HepG2 (cell line): Measurements from ENCODE around the gene IFI35. TPM values are rescaled to one million over a fixed set of nuclear protein-coding genes. Genes with fewer than 3 reads are reported as not detected.

Experiments used
- CEBPG ChIP-seq: IDR thresholded peaks from 2 replicates; pipeline ENCODE4 v1.6.1; 2016
- EP300 ChIP-seq, 3 experiments: sonication (generic) in 1 of 3; formaldehyde crosslinking in 1 of 3; IDR thresholded peaks; 2 replicates each; pipeline versions ENCODE4 v1.5.1 to v1.6.1; 2011 to 2020; ENCODE audit warnings: low read depth in 2 of 3, low read length in 2 of 3, borderline replicate concordance in 1 of 3, improper control_type of control experiment in 1 of 3, mild to moderate bottlenecking in 1 of 3, missing genetic modification reagents in 1 of 3, moderate library complexity in 1 of 3
- IRF2 ChIP-seq: IDR thresholded peaks from 2 replicates; pipeline ENCODE4 v1.6.1; 2018; ENCODE audit warnings: missing genetic modification reagents, missing compliant biosample characterization
- ISL2 ChIP-seq: sonication (generic); formaldehyde crosslinking; IDR thresholded peaks from 2 replicates; pipeline ENCODE4 v1.5.0; 2020; ENCODE audit warnings: missing genetic modification reagents
- RFX5 ChIP-seq: IDR thresholded peaks from 2 replicates; pipeline ENCODE4 v1.6.1; 2011; ENCODE audit warnings: low read depth, low read length, improper control_type of control experiment
- SALL1 ChIP-seq: sonication (generic); formaldehyde crosslinking; IDR thresholded peaks from 2 replicates; pipeline ENCODE4 v1.8.0; 2022; ENCODE audit warnings: mild to moderate bottlenecking, missing genetic modification reagents
- SIN3B ChIP-seq: fragments of 150-350 bp; IDR thresholded peaks from 2 replicates; pipeline ENCODE4 v1.6.1; 2014; ENCODE audit warnings: low read length
- SRSF4 ChIP-seq: fragments of 200-400 bp; formaldehyde crosslinking; IDR thresholded peaks from one replicate; pipeline ENCODE4 v1.6.1; 2018; ENCODE audit warnings: mild to moderate bottlenecking, low read depth, low read length, moderate library complexity; ENCODE audit not compliant: poor library complexity, severe bottlenecking
- YEATS4 ChIP-seq: sonication (generic); formaldehyde crosslinking; IDR thresholded peaks from 2 replicates; pipeline ENCODE4 v1.4.0; 2020; ENCODE audit warnings: missing genetic modification reagents, borderline replicate concordance
- ZBTB7B ChIP-seq: sonication (generic); formaldehyde crosslinking; IDR thresholded peaks from 2 replicates; pipeline ENCODE4 v1.4.0; 2020; ENCODE audit warnings: missing genetic modification reagents
- ZFP36 ChIP-seq: fragments of 150-350 bp; IDR thresholded peaks from 2 replicates; pipeline ENCODE4 v1.6.1; 2018; ENCODE audit warnings: borderline replicate concordance, low read length, low read depth; ENCODE audit not compliant: partially characterized antibody
- ZNF652 ChIP-seq: IDR thresholded peaks from 2 replicates; pipeline ENCODE4 v1.6.1; 2016; ENCODE audit warnings: low read depth, borderline replicate concordance
- polyA plus RNA-seq, 8 experiments: library from polyadenylated mRNA; depleted of rRNA in 3 of 8; stranded (reverse) in 7 of 8; unstranded in 1 of 8; fragments of >200 nt; fragmentation: Illumina TruSeq in 4 of 8; extraction: Trizol in 4 of 8; gene quantifications; 2 replicates each; pipeline versions ENCODE4 v1.2.1 to v1.2.3, GENCODE V29; 2011 to 2016; ENCODE audit warnings: low read depth in 4 of 8, missing spikeins in 1 of 8, mixed read lengths in 1 of 8; ENCODE audit not compliant: insufficient read depth in 1 of 8
- total RNA-seq, 5 experiments: library from RNA; depleted of rRNA; stranded (reverse); fragments of >200 nt; fragmentation: Illumina TruSeq; extraction: Trizol; gene quantifications; 2 replicates each; pipeline ENCODE4 v1.2.3, GENCODE V29; 2016; ENCODE audit warnings: low read depth in 1 of 5
- TF ChIP-seq, protein P1 (sequence below): sonication (generic); formaldehyde crosslinking; IDR thresholded peaks from 2 replicates; pipeline ENCODE4 v1.4.0; 2020; ENCODE audit warnings: mild to moderate bottlenecking, missing genetic modification reagents
- TF ChIP-seq, protein P2 (sequence below): sonication (generic); formaldehyde crosslinking; IDR thresholded peaks from 2 replicates; pipeline ENCODE4; 2020; ENCODE audit warnings: missing genetic modification reagents, mild to moderate bottlenecking, borderline replicate concordance
- TF ChIP-seq, protein P3 (sequence below): IDR thresholded peaks from 2 replicates; pipeline ENCODE4 v1.6.1; 2016; ENCODE audit warnings: mild to moderate bottlenecking, missing biosample characterization, missing genetic modification reagents
- TF ChIP-seq, protein P4 (sequence below): IDR thresholded peaks from 2 replicates; pipeline ENCODE4 v1.6.1; 2016; ENCODE audit warnings: missing compliant biosample characterization, missing genetic modification reagents, borderline replicate concordance

IFI35 gene
- total and polyA plus RNA-seq, 2 of the 13 experiments (the other 11 are each of a cell fraction or from before 2014, with no cell fraction given) = 28.9 to 38.1 TPM

DNA sequence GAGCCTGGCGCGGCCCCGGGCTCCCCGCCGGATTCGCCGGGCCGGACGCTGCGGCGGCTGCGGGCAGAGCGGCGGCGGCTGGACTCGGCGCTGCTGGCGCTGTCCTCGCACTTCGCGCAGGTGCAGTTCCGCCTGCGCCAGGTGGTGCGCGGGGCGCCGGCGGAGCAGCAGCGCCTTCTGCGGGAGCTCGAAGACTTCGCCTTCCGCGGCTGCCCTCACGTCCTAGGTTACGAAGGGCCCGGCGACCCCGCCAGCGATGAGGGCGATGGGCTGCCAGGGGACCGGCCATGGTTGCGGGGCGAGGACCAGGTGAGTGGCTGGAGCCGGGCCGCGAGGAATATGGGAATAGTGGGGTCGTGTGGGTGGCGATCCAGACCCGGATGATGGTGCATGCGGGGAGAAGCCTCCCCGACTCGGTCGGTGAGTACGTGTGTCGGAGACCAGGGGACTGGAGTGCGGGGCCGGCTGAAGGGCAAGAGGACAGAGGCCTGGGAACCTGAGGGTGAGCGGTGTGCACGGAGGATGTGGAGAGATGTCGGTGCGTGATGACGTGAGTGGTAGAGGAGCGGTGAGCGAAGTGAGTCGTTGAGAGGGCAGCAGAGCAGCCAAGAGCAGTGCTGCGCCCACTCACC, 25.7 kb upstream of the IFI35 start (continued):
- TF ChIP-seq ZFP36 (no peak), SALL1 (CRISPR knock-in tag) (peak; percentile 84), ISL2 (CRISPR knock-in tag) (no peak), SRSF4 (no peak), YEATS4 (peak; percentile 74), ZNF652 (no peak), CEBPG (no peak), SIN3B (no peak), IRF2 (CRISPR knock-in tag) (0 out of 2 replicates have a peak, but pooled peaks have one; percentile 39), ZBTB7B (CRISPR knock-in tag) (no peak; the same call in 1 of the 2 replicates), EP300 (IDR thresholded peaks at IDR 0.05; ENCODE audit: low read depth in 2 of 2, low read length in 2 of 2) (no peak), EP300 (CRISPR knock-in tag; IDR thresholded peaks at IDR 0.05; ENCODE audit: borderline replicate concordance) (no peak), RFX5 (no peak)
- TF ChIP-seq, protein P1, sequence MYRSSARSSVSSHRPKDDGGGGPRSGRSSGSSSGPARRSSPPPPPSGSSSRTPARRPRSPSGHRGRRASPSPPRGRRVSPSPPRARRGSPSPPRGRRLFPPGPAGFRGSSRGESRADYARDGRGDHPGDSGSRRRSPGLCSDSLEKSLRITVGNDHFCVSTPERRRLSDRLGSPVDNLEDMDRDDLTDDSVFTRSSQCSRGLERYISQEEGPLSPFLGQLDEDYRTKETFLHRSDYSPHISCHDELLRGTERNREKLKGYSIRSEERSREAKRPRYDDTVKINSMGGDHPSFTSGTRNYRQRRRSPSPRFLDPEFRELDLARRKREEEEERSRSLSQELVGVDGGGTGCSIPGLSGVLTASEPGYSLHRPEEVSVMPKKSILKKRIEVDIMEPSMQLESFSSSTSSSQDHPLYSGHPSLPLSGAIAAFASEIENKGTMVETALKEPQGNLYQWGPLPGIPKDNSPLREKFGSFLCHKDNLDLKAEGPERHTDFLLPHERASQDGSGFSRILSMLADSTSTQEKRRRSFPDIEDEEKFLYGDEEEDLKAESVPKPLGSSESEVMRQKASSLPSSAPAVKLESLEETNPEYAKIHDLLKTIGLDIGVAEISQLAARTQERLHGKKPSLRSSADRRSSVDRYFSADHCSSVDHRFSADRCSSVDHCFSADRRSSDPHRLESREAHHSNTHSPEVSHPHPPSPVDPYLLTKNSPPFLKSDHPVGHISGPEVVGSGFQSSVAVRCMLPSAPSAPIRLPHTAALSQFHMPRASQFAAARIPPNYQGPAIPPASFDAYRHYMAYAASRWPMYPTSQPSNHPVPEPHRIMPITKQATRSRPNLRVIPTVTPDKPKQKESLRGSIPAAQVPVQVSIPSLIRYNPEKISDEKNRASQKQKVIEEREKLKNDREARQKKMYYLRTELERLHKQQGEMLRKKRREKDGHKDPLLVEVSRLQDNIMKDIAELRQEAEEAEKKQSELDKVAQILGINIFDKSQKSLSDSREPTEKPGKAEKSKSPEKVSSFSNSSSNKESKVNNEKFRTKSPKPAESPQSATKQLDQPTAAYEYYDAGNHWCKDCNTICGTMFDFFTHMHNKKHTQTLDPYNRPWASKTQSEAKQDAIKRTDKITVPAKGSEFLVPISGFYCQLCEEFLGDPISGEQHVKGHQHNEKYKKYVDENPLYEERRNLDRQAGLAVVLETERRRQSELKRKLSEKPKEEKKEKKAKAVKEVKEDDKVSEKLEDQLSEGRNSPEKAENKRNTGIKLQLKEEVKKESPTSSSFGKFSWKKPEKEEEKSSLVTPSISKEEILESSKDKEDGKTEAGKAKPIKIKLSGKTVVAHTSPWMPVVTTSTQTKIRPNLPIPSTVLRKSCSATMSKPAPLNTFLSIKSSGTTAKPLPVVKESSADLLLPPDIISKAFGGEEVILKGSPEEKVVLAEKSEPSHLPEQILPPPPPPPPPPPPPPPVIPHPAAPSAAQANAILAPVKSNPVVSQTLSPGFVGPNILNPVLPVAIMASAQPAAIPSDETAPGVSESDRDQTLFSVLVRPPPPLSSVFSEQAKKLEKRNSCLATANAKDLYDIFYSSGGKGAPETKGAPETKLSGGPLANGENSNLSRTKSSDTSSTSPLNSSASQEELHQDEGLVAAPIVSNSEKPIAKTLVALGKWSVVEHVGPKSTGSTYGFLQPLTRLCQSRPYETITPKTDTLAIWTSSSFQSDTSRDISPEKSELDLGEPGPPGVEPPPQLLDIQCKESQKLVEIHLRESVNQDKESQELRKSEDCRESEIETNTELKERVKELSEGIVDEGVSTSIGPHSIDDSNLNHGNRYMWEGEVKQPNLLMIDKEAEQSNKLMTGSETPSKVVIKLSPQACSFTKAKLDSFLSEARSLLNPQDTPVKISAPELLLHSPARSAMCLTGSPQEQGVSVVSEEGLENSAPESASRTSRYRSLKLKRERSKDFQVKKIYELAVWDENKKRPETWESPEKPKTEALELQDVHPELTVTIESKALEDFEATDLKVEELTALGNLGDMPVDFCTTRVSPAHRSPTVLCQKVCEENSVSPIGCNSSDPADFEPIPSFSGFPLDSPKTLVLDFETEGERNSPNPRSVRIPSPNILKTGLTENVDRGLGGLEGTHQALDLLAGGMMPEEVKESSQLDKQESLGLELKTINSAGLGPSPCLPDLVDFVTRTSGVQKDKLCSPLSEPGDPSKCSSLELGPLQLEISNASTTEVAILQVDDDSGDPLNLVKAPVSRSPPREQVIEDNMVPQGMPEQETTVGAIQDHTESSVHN (CRISPR knock-in tag) = peak; percentile 56; the same call in 1 of the 2 replicates
- TF ChIP-seq, protein P2, sequence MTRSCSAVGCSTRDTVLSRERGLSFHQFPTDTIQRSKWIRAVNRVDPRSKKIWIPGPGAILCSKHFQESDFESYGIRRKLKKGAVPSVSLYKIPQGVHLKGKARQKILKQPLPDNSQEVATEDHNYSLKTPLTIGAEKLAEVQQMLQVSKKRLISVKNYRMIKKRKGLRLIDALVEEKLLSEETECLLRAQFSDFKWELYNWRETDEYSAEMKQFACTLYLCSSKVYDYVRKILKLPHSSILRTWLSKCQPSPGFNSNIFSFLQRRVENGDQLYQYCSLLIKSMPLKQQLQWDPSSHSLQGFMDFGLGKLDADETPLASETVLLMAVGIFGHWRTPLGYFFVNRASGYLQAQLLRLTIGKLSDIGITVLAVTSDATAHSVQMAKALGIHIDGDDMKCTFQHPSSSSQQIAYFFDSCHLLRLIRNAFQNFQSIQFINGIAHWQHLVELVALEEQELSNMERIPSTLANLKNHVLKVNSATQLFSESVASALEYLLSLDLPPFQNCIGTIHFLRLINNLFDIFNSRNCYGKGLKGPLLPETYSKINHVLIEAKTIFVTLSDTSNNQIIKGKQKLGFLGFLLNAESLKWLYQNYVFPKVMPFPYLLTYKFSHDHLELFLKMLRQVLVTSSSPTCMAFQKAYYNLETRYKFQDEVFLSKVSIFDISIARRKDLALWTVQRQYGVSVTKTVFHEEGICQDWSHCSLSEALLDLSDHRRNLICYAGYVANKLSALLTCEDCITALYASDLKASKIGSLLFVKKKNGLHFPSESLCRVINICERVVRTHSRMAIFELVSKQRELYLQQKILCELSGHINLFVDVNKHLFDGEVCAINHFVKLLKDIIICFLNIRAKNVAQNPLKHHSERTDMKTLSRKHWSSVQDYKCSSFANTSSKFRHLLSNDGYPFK (CRISPR knock-in tag) = no peak
- TF ChIP-seq, protein P3, sequence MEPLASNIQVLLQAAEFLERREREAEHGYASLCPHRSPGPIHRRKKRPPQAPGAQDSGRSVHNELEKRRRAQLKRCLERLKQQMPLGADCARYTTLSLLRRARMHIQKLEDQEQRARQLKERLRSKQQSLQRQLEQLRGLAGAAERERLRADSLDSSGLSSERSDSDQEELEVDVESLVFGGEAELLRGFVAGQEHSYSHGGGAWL (CRISPR knock-in tag) = peak; percentile 40; the same call in 1 of the 2 replicates
- TF ChIP-seq, protein P4, sequence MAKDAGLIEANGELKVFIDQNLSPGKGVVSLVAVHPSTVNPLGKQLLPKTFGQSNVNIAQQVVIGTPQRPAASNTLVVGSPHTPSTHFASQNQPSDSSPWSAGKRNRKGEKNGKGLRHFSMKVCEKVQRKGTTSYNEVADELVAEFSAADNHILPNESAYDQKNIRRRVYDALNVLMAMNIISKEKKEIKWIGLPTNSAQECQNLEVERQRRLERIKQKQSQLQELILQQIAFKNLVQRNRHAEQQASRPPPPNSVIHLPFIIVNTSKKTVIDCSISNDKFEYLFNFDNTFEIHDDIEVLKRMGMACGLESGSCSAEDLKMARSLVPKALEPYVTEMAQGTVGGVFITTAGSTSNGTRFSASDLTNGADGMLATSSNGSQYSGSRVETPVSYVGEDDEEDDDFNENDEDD (CRISPR knock-in tag) = peak; percentile 75; the same call in 1 of the 2 replicates
